HG02763 (cell line): ENCODE results near the gene TNFRSF25.

ENCODE experiments used
- ATAC-seq: cut with Tn5 transposase; IDR thresholded peaks from one replicate; pipeline ENCODE4 v1.9.1; 2021; ENCODE audit warnings: mild to moderate bottlenecking, moderate library complexity; ENCODE audit not compliant: unreplicated experiment

The TNFRSF25 gene

GRCh38 chr1:6488602-6489382, 22.8 kb upstream of the TNFRSF25 start:
- ATAC-seq = no peak

- ATAC-seq = no peak
These were observed 22.0 kb upstream of the TNFRSF25 start for GRCh38 chr1:6487804-6488484.

GRCh38 chr1:6486433-6487011, 20.5 kb upstream of the TNFRSF25 start:
- no peak for ATAC-seq

- ATAC-seq = no peak
These were observed 19.5 kb upstream of the TNFRSF25 start for GRCh38 chr1:6485168-6486101.

- ATAC-seq = no peak
These were observed 18.8 kb upstream of the TNFRSF25 start for GRCh38 chr1:6484826-6485167.

- no peak for ATAC-seq
These were observed 17.8 kb upstream of the TNFRSF25 start for GRCh38 chr1:6483761-6484117.

GRCh38 chr1:6483017-6483760, 17.2 kb upstream of the TNFRSF25 start:
- ATAC-seq = no peak

- no peak for ATAC-seq
These were observed 15.8 kb upstream of the TNFRSF25 start for GRCh38 chr1:6481820-6482219.

GRCh38 chr1:6477039-6477820, 11.3 kb upstream of the TNFRSF25 start:
- no peak for ATAC-seq

GRCh38 chr1:6476483-6476882, 10.5 kb upstream of the TNFRSF25 start:
- ATAC-seq = no peak

- ATAC-seq = no peak
These were observed 9.6 kb upstream of the TNFRSF25 start for GRCh38 chr1:6475381-6476133.

- ATAC-seq = no peak
These were observed 8.9 kb upstream of the TNFRSF25 start for GRCh38 chr1:6474815-6475282.

- ATAC-seq = no peak
These were observed 8.2 kb upstream of the TNFRSF25 start for GRCh38 chr1:6473974-6474814.

GRCh38 chr1:6473156-6473555, 7.2 kb upstream of the TNFRSF25 start:
- ATAC-seq = no peak

GRCh38 chr1:6472391-6472790, 6.4 kb upstream of the TNFRSF25 start:
- no peak for ATAC-seq

GRCh38 chr1:6471970-6472368, 6.0 kb upstream of the TNFRSF25 start:
- ATAC-seq = no peak

- ATAC-seq = no peak
These were observed 5.4 kb upstream of the TNFRSF25 start for GRCh38 chr1:6471086-6471969.
